ENCODE data around the gene TBP. TPM values are rescaled to one million over a fixed set of nuclear protein-coding genes. Genes with fewer than 3 reads are reported as not detected.
"Not testable (repeated sequence)": the region's sequence is repeated elsewhere in the genome, so short reads cannot be mapped to it uniquely, and the experiment has no call there.

TBP gene
- total RNA-seq, result 15.5 and 26.8 TPM in 2 replicates

DNA sequence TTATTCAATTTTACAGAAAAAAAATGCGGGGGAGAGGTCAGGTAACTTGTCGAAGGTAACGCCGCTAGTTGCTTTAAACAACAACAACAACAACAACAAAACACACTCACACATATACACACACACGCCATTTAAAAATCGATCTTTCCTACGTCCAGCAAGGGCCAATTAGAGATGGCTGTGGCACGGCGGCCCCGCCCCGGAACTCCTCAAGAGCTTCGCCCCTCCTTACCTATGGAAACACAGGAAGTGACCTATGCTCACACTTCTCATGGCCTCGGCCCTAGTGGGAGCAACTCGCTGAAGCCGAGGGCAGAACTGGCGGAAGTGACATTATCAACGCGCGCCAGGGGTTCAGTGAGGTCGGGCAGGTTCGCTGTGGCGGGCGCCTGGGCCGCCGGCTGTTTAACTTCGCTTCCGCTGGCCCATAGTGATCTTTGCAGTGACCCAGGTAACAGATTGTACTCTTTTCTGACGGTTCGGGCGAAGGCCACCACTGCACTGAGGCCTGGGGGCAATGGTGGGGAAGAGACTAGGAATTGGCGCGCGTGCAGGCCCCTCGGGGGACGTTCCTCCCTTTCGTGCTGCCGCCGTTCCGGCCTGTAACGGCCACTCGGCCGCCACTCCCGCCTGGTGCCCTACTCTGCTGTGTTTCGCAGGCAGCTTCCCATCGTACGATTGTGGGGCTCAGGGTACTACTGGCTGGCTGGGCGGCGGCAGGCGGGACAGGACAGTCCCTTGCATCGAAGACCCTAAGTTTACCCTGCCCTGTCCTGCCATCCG, at the start of gene TBP:
TBP (plus strand) TSS at position 357 of the 783 bp plus-strand sequence. CDS start 2,661 bp downstream, outside the sequence.
- H3K4me3 ChIP-seq (ENCODE audit: low read depth, low read length), result peak within 1 kb of the TSS; percentile 90
- no peak for TF ChIP-seq CTCF (conservative IDR thresholded peaks at IDR 0.05; ENCODE audit: low read depth, low read length)
- DNase-seq (ENCODE audit: low read depth), result peak; percentile 94

DNA sequence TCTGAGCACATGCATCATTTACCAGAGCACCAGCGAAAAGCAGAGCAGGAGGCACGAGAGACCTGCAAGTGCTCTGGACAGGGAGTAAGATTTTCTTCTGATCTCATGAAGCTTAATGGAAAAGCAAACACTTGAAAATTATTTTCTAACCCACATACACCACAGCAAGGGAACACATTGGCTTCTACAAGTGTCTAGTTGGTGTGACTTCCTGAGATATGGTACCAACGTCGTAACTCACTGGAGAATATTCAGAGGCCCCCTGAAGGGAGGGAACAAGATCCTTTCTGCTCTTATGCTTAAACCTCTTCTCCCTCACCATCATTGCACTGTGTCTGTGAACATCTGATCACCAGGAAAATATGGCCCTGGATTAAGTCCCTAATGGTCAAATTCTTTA, 49.7 kb upstream of the TBP start:
- TF ChIP-seq CTCF (conservative IDR thresholded peaks at IDR 0.05; ENCODE audit: low read depth, low read length), result no peak
- no peak for DNase-seq (ENCODE audit: low read depth)
- H3K4me3 ChIP-seq (ENCODE audit: low read depth, low read length), result no peak overlapping the region

DNA sequence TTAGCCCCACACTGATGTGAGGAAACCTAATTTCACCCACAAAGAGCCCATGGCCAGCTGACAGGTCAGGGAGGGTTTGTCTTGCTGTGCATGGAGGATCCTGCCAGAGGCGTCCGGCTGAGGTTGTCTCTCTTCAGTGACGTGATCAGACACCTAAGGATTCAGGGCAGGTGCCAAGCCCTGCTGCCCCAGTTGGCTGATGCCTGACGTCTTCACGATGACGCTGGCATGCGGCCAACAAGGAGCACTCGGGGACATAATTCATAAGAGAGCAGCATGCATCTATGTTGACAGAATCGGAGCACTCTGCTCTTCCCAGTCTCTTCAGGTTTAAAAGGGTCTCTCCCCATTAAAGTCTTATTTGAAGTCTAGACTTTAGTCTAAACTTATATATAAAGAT, 48.9 kb upstream of the TBP start:
- no peak overlapping the region for H3K4me3 ChIP-seq (ENCODE audit: low read depth, low read length)
- DNase-seq (ENCODE audit: low read depth), result no peak
- no peak for TF ChIP-seq CTCF (conservative IDR thresholded peaks at IDR 0.05; ENCODE audit: low read depth, low read length)

- no peak for DNase-seq (ENCODE audit: low read depth)
- no peak overlapping the region for H3K4me3 ChIP-seq (ENCODE audit: low read depth, low read length)
- TF ChIP-seq CTCF (conservative IDR thresholded peaks at IDR 0.05; ENCODE audit: low read depth, low read length), result no peak
Observed at GRCh38 chr6:170506446-170506845, 47.7 kb upstream of the TBP start.

DNA sequence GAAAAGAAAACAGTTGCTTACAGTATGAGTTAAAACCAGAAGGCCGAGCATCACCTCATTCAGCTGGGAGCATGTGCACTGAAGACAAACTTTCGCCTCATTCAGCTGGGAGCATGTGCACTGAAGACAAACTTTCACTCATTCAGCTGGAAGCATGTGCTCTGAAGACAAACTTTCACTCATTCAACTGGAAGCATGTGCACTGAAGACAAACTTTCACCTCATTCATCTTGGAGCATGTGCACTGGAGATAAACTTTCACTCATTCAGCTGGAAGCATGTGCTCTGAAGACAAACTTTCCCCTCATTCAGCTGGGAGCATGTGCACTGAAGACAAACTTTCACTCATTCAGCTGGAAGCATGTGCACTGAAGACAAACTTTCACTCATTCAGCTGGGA, 46.4 kb upstream of the TBP start:
- DNase-seq (ENCODE audit: low read depth); H3K4me3 ChIP-seq (ENCODE audit: low read depth, low read length): not testable (repeated sequence)

- DNase-seq (ENCODE audit: low read depth); H3K4me3 ChIP-seq (ENCODE audit: low read depth, low read length): not testable (repeated sequence)
Observed at GRCh38 chr6:170508275-170508674, 45.9 kb upstream of the TBP start.

- not testable (repeated sequence) for DNase-seq (ENCODE audit: low read depth); H3K4me3 ChIP-seq (ENCODE audit: low read depth, low read length)
Observed at GRCh38 chr6:170508892-170509722, 45.1 kb upstream of the TBP start.

- no peak for DNase-seq (ENCODE audit: low read depth)
- no peak for TF ChIP-seq CTCF (conservative IDR thresholded peaks at IDR 0.05; ENCODE audit: low read depth, low read length)
- H3K4me3 ChIP-seq (ENCODE audit: low read depth, low read length), result no peak overlapping the region
Observed at GRCh38 chr6:170509723-170510018, 44.5 kb upstream of the TBP start.
